Ammon's horn (tissue), 1 donor: ENCODE measurements around the gene IQSEC2.
A peak's percentile ranks its signal among the peaks of the same experiment; 100 is the strongest.

Source experiments
- DNase-seq: peaks from one replicate; pipeline ENCODE4 v3.0.0-alpha.2; 2016; ENCODE audit warnings: low spot score

The IQSEC2 gene

GRCh38 chrX:53281321-53281822, at the start of gene IQSEC2:
Gene IQSEC2 (minus strand): TSS chrX:53281584.
- peak; percentile 62 for DNase-seq

- DNase-seq = peak; percentile 54
Measured at GRCh38 chrX:53330331-53330730, 48.9 kb upstream of the IQSEC2 start.

GRCh38 chrX:53324803-53325202, 43.4 kb upstream of the IQSEC2 start:
- no peak for DNase-seq

GRCh38 chrX:53324085-53324484, 42.7 kb upstream of the IQSEC2 start:
- no peak for DNase-seq

GRCh38 chrX:53323196-53323595, 41.8 kb upstream of the IQSEC2 start:
- DNase-seq = no peak

GRCh38 chrX:53321943-53322497, 40.6 kb upstream of the IQSEC2 start:
- no peak for DNase-seq

GRCh38 chrX:53321230-53321942, 40.0 kb upstream of the IQSEC2 start:
- peak; percentile 35 for DNase-seq

GRCh38 chrX:53320543-53321229, 39.3 kb upstream of the IQSEC2 start:
- DNase-seq = no peak

GRCh38 chrX:53319614-53320542, 38.5 kb upstream of the IQSEC2 start:
- no peak for DNase-seq

- peak; percentile 46 for DNase-seq
Measured at GRCh38 chrX:53318766-53319353, 37.5 kb upstream of the IQSEC2 start.

GRCh38 chrX:53317365-53318069, 36.1 kb upstream of the IQSEC2 start:
- peak; percentile 76 for DNase-seq

GRCh38 chrX:53316860-53317237, 35.5 kb upstream of the IQSEC2 start:
- DNase-seq = no peak

- DNase-seq = no peak
Measured at GRCh38 chrX:53316111-53316859, 34.9 kb upstream of the IQSEC2 start.

GRCh38 chrX:53313728-53314105, 32.3 kb upstream of the IQSEC2 start:
- no peak for DNase-seq

- peak; percentile 63 for DNase-seq
Measured at GRCh38 chrX:53312946-53313727, 31.8 kb upstream of the IQSEC2 start.

GRCh38 chrX:53309837-53310236, 28.5 kb upstream of the IQSEC2 start:
- DNase-seq = no peak

GRCh38 chrX:53308836-53309235, 27.5 kb upstream of the IQSEC2 start:
- DNase-seq = no peak

GRCh38 chrX:53305996-53306937, 24.9 kb upstream of the IQSEC2 start:
- no peak for DNase-seq
